Eye (tissue), 1 donor: Measurements from ENCODE around the gene SDR42E1.
A peak's percentile ranks its signal among the peaks of the same experiment; 100 is the strongest.
"Not testable (repeated sequence)": the region's sequence is repeated elsewhere in the genome, so short reads cannot be mapped to it uniquely, and the experiment has no call there.

Source experiments
- DNase-seq: peaks from one replicate; pipeline ENCODE4 v3.0.0-alpha.2; 2015

SDR42E1 gene

DNA sequence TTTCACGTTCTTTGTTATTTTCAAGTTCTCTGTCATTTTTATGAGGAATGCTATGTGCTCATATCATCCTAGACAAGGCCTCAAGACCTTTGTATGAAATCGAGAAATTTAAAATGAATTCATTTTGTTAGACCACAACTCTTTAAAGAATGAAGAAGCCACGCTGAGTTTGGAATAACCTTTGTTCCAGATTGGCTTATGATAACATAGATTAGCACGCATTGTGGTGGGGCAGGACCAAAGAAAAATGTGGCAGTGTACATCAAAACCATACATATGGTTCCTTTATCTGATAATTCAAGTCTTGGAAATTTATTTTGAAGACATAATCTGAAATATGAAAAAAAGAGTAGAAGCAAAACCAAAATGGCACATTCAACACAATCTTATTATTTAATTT lies 26.0 kb upstream of the SDR42E1 start:
- DNase-seq: peak; percentile 40

GRCh38 chr16:82034981-82035612 lies 23.8 kb upstream of the SDR42E1 start, which contains the start of gene HSD17B2:
TSS of gene HSD17B2 (plus strand) at chr16:82035253. CDS start at chr16:82035425, 172 bp downstream.
- peak; percentile 37 for DNase-seq

DNA sequence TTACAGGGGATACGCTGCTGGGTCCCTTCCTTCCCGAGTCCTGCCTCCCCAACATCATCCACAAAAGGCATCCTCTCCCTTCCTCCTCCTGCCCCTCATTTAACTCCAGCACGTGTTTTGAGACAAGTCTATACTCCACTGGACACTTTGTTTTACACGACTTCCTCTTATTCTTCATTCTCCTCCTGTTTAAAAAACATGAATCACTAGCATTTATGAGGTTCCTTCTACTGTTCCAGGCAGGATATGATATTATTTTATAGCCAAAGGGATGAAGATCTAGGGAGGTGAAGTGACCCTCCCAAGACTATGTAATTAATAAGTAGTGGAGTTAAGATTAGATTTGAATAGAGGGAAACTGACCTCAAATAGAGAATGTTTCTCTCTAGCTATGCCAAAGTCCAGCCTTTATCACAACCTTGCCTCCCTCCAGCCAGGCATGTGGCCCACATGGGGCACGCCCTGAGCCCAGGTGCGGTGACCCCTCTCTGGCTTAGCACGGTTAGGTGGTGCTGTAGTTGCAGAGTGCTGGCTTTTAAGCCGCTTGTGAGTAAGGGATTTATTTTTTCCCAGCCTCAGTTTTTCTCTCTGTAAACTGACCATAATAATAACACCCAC lies 22.5 kb upstream of the SDR42E1 start:
- no peak for DNase-seq

DNA sequence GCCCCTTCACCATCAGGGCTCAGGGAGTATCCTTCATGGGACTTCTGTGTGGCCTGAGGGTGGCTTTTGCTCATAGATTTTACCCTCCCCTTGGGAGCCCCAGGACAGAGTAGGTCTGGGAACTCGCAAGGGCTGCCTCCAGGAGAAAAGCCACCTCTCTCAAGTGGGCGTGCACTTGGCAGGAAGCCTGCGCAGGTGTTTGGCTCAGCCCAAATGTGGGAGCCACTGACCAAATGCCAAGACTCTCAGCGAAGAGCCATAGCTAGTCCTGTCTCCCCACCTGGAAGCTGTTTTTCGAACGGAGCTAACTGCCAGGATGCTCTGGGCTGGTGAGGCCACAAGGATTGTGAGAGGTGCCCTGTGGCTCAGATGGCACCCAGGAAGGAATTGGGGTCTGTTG lies 21.7 kb upstream of the SDR42E1 start:
- DNase-seq: no peak

DNA sequence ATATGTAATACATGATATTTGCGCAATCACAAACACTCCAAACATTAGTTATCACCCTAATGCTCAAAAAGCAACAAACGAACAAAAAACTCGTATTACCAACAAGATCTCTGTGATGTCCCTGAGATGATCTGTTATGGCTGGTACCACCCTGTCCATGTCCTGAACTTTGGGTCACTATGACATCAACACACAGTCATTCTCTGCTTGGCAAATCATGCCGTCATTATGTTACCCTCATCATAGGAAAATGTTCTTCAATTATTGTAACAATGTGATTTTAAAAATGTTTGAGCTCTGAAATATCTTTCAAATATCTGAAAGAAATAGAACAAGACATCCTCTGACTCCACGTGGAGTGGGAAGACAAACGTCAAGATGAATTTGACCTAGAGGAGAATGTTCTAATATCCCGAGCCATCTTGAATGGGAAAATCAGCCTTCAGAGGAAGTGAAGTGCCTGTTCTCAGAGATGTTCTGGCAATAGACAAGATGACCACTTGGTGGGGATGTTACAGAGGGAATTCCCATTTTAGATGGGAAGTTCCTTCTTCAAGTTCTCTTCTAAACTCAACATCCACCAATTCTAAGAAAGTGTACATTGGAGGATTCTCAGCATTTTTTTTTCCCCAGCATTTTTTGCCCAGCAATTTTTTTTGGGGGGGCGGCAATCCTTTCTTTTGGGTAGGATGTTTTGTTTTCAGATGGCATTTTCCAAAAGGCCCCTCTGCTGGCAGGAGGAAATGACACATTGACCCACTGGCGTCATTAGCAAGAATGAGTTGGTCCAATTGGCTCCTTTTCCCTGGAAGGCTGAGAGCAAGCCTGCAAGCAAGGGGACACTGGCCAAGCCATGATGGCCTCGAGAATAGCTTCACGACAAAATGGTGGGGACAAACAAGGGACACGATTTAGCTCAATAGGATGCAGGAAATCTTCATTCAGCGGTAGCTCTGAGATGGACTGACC lies 20.1 kb upstream of the SDR42E1 start:
- peak; percentile 80 for DNase-seq

- DNase-seq: no peak
Observed at GRCh38 chr16:82027629-82028064, 16.4 kb upstream of the SDR42E1 start.

DNA sequence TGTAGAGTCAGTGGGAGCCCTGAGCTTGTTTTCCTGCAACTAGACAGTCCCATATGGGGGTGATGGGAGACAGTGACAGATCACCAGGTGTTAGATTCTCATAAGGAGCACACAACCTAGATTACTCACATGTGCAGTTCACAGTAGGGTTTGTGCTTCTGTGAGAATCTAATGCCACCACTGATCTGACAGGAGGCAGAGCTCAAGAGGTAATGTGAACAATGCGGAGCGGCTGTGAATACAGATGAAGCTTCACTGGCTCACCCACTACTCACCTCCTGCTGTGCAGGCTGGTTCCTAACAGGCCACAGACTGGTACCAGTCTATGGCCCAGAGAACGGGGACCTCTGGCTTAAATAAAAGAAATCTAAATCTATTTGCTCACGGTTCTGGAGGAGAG lies 13.6 kb upstream of the SDR42E1 start:
- no peak for DNase-seq

DNA sequence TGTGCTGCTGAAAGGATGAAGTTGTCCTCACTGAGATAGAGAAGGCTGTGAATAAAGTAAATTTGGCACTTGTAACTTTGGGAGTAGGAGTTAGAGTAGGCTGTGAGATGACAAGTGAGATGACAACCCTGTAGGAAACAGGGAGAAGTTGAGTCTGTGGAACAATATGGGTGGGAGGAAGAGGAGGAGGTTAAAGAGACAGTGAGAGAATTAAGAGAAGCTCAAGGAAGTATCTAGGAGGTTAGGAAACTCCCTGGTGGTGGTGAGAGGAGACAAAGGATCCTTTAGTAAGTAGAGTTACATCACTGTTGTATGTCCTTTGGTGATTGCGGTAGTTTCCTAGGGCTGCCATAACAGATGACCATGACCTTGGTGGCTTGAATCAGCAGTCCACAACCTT lies 13.0 kb upstream of the SDR42E1 start:
- DNase-seq: no peak

DNA sequence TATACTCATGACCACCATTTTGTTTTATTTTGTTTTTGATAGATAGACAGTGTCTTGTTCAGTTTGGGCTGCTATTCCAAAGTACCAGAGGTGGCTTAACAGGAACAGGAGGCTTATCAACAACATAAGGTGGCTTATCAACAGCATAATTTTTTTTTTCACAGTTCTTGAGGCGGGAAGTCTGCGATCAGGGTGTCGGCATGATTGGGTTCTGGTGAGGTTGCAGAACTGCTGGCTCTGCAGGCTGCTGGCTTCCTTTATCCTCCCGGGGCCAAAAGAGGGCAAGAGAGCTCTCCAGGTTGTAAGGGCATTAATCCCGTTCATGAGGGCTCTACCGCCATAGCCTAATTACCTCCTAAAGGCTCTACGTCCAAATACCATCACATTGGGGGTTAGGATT lies 11.9 kb upstream of the SDR42E1 start:
- no peak for DNase-seq

DNA sequence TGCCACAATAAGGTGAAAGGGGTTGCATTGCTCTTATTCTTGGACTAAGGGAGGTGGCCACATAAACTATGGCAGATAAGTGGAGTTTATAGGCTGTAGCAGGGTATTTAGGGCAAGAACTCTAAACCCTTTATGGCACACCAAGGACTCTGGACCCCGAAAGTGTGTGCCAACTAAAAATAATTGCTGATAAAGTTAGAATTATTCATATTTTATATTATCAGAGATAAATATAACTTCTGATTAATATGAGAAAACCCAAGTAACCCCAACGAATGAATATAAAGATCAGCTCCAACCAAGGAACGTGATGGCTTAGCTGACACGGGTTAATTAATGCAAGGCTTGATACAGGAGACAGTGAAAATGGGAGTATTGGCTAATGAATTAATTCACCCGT lies 8.8 kb upstream of the SDR42E1 start:
- no peak for DNase-seq

DNA sequence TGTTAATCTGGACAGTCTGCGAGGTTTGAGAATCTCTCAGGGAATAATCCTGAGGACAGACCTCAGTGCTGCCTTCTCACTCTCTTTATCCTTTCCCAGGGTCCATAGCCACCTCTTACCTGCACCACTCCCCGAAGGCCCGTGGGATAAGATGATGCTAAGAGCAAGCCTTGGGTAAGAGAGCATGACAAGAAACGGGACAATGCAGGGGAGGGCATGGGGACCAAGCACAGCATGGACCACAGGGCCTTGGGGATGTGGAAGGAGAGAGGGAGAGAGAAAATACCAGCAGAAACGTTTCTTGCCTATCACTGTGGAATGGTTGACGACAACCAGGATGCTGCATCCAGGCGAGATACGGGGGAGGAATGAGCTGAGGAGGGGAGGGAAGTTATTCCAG lies 8.3 kb upstream of the SDR42E1 start:
- no peak for DNase-seq

GRCh38 chr16:82017911-82018568 lies 6.8 kb upstream of the SDR42E1 start:
- DNase-seq: peak; percentile 53

DNA sequence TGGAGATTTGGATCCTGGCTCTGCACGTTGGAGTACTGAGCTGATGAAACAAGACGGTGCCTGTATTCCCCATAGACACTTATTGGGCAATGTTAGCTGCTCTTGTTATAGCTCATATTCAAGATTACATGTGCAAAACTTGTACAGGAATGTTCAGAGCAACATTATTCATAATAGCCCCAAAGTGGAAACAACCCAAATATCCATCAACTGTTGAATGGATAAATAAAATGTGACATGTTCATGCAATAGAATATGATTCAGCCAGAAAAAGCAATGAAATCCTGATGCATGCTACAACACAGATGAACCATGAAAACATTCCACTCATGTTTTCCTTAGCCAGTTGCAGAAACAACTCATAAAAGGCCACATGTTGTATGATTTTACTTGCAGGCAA lies 5.7 kb upstream of the SDR42E1 start:
- DNase-seq: peak; percentile 45

DNA sequence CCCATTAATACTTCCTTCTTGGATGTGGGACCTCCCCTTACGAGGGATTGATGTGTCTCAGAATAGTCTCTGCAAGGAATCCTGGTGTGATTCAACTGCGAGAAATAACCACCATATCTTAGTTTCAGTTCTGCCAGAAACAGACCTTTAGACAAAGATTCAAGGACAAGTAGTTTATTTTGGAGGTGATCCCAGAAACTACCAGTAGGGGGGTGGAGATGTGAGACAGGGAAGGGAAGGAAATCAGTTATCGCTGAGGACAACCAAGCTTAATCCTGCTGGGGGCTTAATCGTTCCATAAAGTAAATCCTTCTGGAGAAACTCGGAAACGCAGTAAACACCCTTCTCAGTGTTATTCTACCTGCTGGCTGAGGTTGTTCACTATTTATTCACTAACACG lies 5.0 kb upstream of the SDR42E1 start:
- DNase-seq: no peak

DNA sequence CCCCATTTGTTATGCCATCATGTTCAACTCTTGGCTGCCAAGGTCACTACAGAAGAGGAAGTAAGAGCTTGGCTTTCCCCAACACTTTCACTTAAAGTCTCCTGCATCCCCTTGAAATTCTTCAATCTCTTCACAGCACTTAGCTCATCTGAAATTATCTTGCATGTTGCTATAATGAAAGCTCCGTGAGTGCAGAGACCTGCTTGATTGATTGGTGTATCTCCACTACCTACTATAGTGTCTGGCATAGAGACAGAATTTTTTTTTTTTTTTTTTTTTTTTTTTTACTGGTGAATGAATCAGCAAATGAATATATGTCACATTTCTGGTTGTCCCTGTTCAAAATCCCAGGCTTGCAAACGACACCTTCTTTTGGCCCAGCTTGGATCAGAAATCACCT lies 1.9 kb upstream of the SDR42E1 start:
- no peak for DNase-seq

GRCh38 chr16:82010649-82011048 lies 621 bp downstream of the SDR42E1 start:
- DNase-seq: no peak

DNA sequence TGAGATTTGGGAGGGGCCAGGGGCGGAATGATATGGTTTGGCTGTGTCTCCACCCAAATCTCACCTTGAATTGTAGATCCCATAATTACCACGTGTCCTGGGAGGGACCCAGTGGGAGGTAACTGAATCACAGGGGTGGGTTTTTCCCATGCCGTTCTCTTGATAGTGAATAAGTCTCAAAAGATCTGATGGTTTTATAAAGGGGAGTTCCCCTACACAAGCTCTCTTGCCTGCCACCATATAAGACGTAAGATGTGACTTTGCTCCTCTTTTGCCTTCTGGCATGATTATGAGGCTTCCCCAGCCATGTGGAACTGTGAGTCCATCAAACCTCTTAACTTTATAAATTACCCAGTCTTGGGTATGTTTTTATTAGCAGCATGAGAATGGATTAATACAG lies 1.5 kb downstream of the SDR42E1 start:
- not testable (repeated sequence) for DNase-seq

- DNase-seq: no peak
Observed at GRCh38 chr16:82008957-82009592, 2.2 kb downstream of the SDR42E1 start.

GRCh38 chr16:82007189-82007588 lies 4.1 kb downstream of the SDR42E1 start:
- no peak for DNase-seq

GRCh38 chr16:82006036-82006435 lies 5.2 kb downstream of the SDR42E1 start:
- no peak for DNase-seq

- peak; percentile 91 for DNase-seq
Observed at GRCh38 chr16:82005027-82005830, 6.0 kb downstream of the SDR42E1 start.

DNA sequence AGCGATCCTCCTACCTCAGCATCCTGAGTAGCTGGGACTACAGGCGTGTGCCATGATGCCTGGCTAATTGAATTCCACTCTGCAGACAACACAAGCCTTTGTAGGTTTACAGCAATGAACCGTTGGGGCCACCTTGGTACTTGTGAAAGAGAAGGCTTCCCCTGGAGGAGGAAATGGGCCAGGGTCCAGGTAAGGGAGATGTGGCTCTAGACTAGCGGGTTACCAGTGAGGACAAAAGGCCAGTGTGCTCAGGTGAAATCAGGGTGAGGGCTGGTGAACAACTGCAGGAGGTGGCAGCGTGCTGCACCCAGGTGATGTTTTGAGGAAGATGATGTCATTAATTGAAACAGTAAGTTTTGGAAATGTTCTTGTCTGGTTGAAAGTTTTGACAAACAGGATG lies 6.7 kb downstream of the SDR42E1 start:
- peak; percentile 66 for DNase-seq
